WTC11 (cell line): ENCODE measurements around the gene CCDC182. TPM values are rescaled to one million over a fixed set of nuclear protein-coding genes. Genes with fewer than 3 reads are reported as not detected.

ENCODE experiments used
- ATAC-seq: fragments of 200-7000 bp; cut with Tn5 transposase; 2 replicates; pipeline ENCODE4 v1.10.0; 2021; ENCODE audit warnings: mild to moderate bottlenecking, moderate library complexity
- CTCF ChIA-PET: fragments of 300-600 bp; sonication (Branson Sonifier 250); formaldehyde crosslinking; loops from one replicate; lab custom pipeline; 2021; ENCODE audit warnings: antibody characterized with exemption; lab: Charles Lee
- POLR2A ChIA-PET: fragments of 350-600 bp; sonication (Branson Sonifier 250); formaldehyde crosslinking; loops from one replicate; lab custom pipeline; 2021; ENCODE audit warnings: antibody characterized with exemption; lab: Charles Lee
- DNase-seq: peaks from one replicate; pipeline ENCODE4 v3.0.0; 2021; ENCODE audit warnings: low spot score
- H3K27ac Mint-ChIP-seq: 2 replicates; pipeline ENCODE4 v1.8.0; 2021; ENCODE audit warnings: mixed read lengths
- H3K27me3 Mint-ChIP-seq: 2 replicates; pipeline ENCODE4 v1.8.0; 2021; ENCODE audit warnings: low read depth, mild to moderate bottlenecking, moderate library complexity, mixed read lengths
- H3K36me3 Mint-ChIP-seq: 2 replicates; pipeline ENCODE4 v1.8.0; 2021; ENCODE audit warnings: mixed read lengths
- H3K4me1 Mint-ChIP-seq: 2 replicates; pipeline ENCODE4 v1.8.0; 2022; ENCODE audit warnings: mixed read lengths
- H3K4me3 Mint-ChIP-seq: 2 replicates; pipeline ENCODE4 v1.8.0; 2021; ENCODE audit warnings: mild to moderate bottlenecking, moderate library complexity, mixed read lengths
- H3K9me3 Mint-ChIP-seq: 2 replicates; pipeline ENCODE4 v1.8.0; 2021; ENCODE audit warnings: mixed read lengths
- ATF1 ChIP-seq: sonication (generic); formaldehyde crosslinking; IDR thresholded peaks from 2 replicates; pipeline ENCODE4 v1.8.1; 2023; ENCODE audit warnings: mild to moderate bottlenecking, moderate library complexity, missing genetic modification reagents
- CBFB ChIP-seq: sonication (generic); formaldehyde crosslinking; IDR thresholded peaks from 2 replicates; pipeline ENCODE4 v1.8.1; 2022; ENCODE audit warnings: mild to moderate bottlenecking, low read depth, missing genetic modification reagents
- CREM ChIP-seq: sonication (generic); formaldehyde crosslinking; IDR thresholded peaks from 2 replicates; pipeline ENCODE4 v1.8.1; 2022; ENCODE audit warnings: mild to moderate bottlenecking, missing genetic modification reagents, moderate library complexity
- EMX1 ChIP-seq: fragments of 250-450 bp; sonication (Bioruptor Pico); IDR thresholded peaks from 2 replicates; pipeline ENCODE4 v1.8.0; 2021; ENCODE audit warnings: mild to moderate bottlenecking
- ETV6 ChIP-seq: sonication (generic); formaldehyde crosslinking; IDR thresholded peaks from 2 replicates; pipeline ENCODE4 v1.8.1; 2022; ENCODE audit warnings: mild to moderate bottlenecking, missing genetic modification reagents
- IRF2 ChIP-seq: sonication (generic); formaldehyde crosslinking; IDR thresholded peaks from 2 replicates; pipeline ENCODE4 v1.8.0; 2022; ENCODE audit warnings: low read depth, missing genetic modification reagents, borderline replicate concordance
- MYBL2 ChIP-seq: sonication (generic); formaldehyde crosslinking; IDR thresholded peaks from 2 replicates; pipeline ENCODE4 v1.8.1; 2023; ENCODE audit warnings: mild to moderate bottlenecking, moderate library complexity, missing genetic modification reagents
- OVOL2 ChIP-seq: fragments of 250-450 bp; sonication (Bioruptor Pico); IDR thresholded peaks from 2 replicates; pipeline ENCODE4 v1.9.0; 2021; ENCODE audit warnings: mild to moderate bottlenecking, borderline replicate concordance
- SMAD3 ChIP-seq: sonication (generic); formaldehyde crosslinking; IDR thresholded peaks from 2 replicates; pipeline ENCODE4 v1.8.0; 2022; ENCODE audit warnings: missing genetic modification reagents, mild to moderate bottlenecking, borderline replicate concordance
- TP53 ChIP-seq: sonication (generic); formaldehyde crosslinking; IDR thresholded peaks from 2 replicates; pipeline ENCODE4 v1.8.1; 2023; ENCODE audit warnings: mild to moderate bottlenecking, missing genetic modification reagents
- ZNF263 ChIP-seq: sonication (generic); formaldehyde crosslinking; IDR thresholded peaks from 2 replicates; pipeline ENCODE4 v1.8.1; 2022; ENCODE audit warnings: low read depth, mild to moderate bottlenecking, moderate library complexity, missing genetic modification reagents
- ZNF396 ChIP-seq: fragments of 250-450 bp; sonication (Bioruptor Pico); IDR thresholded peaks from 2 replicates; pipeline ENCODE4 v1.8.0; 2021; ENCODE audit warnings: mild to moderate bottlenecking, moderate library complexity, borderline replicate concordance
- total RNA-seq: library from RNA; stranded (reverse); gene quantifications from 3 replicates; pipeline ENCODE4 v1.2.3, GENCODE V29; 2021
- TF ChIP-seq, protein P1 (sequence below): sonication (generic); formaldehyde crosslinking; IDR thresholded peaks from 2 replicates; pipeline ENCODE4 v1.8.1; 2023; ENCODE audit warnings: mild to moderate bottlenecking, missing genetic modification reagents, borderline replicate concordance
- TF ChIP-seq, protein P2 (sequence below): fragments of 250-450 bp; sonication (Bioruptor Pico); IDR thresholded peaks from 2 replicates; pipeline ENCODE4 v1.8.0; 2021; ENCODE audit warnings: mild to moderate bottlenecking
- TF ChIP-seq, protein P3 (sequence below): sonication (generic); formaldehyde crosslinking; IDR thresholded peaks from 2 replicates; pipeline ENCODE4 v1.8.0; 2022; ENCODE audit warnings: mild to moderate bottlenecking, missing genetic modification reagents
- TF ChIP-seq, protein P4 (sequence below): sonication (generic); formaldehyde crosslinking; IDR thresholded peaks from 2 replicates; pipeline ENCODE4 v1.8.1; 2022; ENCODE audit warnings: low read depth, missing genetic modification reagents, borderline replicate concordance
- TF ChIP-seq, protein P5 (sequence below): sonication (generic); formaldehyde crosslinking; IDR thresholded peaks from 2 replicates; pipeline ENCODE4 v1.8.1; 2023; ENCODE audit warnings: mild to moderate bottlenecking, missing genetic modification reagents
- TF ChIP-seq, protein P6 (sequence below): sonication (generic); formaldehyde crosslinking; IDR thresholded peaks from 2 replicates; pipeline ENCODE4 v1.8.0; 2023; ENCODE audit warnings: missing genetic modification reagents, mild to moderate bottlenecking, borderline replicate concordance

CCDC182 gene
- total RNA-seq, 1 experiment from 2014 or later: not detected

DNA sequence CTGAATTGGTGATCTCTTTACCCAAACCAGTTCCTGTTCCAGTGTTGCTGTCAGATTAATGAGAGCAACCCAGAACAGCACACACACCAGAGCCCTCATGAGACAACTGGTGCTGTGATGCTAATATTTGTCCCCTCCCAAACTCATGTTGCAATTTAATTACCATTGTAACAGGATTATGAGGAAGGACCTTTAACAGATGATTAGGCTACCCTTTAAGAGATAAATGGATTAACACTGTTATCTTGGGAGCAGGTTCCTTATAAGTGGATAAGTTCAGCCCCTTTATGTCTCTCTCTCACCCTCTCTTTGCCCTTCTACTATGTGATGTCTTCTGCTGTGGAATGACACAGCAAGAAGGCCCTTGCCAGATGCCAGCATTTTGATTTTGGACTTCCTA is 1.1 kb upstream of the CCDC182 start:
- TF ChIP-seq, protein P1, sequence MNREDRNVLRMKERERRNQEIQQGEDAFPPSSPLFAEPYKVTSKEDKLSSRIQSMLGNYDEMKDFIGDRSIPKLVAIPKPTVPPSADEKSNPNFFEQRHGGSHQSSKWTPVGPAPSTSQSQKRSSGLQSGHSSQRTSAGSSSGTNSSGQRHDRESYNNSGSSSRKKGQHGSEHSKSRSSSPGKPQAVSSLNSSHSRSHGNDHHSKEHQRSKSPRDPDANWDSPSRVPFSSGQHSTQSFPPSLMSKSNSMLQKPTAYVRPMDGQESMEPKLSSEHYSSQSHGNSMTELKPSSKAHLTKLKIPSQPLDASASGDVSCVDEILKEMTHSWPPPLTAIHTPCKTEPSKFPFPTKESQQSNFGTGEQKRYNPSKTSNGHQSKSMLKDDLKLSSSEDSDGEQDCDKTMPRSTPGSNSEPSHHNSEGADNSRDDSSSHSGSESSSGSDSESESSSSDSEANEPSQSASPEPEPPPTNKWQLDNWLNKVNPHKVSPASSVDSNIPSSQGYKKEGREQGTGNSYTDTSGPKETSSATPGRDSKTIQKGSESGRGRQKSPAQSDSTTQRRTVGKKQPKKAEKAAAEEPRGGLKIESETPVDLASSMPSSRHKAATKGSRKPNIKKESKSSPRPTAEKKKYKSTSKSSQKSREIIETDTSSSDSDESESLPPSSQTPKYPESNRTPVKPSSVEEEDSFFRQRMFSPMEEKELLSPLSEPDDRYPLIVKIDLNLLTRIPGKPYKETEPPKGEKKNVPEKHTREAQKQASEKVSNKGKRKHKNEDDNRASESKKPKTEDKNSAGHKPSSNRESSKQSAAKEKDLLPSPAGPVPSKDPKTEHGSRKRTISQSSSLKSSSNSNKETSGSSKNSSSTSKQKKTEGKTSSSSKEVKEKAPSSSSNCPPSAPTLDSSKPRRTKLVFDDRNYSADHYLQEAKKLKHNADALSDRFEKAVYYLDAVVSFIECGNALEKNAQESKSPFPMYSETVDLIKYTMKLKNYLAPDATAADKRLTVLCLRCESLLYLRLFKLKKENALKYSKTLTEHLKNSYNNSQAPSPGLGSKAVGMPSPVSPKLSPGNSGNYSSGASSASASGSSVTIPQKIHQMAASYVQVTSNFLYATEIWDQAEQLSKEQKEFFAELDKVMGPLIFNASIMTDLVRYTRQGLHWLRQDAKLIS (CRISPR knock-in tag): no peak
- TF ChIP-seq IRF2: no peak
- no peak for TF ChIP-seq EMX1 (CRISPR knock-in tag)
- TF ChIP-seq, protein P2, sequence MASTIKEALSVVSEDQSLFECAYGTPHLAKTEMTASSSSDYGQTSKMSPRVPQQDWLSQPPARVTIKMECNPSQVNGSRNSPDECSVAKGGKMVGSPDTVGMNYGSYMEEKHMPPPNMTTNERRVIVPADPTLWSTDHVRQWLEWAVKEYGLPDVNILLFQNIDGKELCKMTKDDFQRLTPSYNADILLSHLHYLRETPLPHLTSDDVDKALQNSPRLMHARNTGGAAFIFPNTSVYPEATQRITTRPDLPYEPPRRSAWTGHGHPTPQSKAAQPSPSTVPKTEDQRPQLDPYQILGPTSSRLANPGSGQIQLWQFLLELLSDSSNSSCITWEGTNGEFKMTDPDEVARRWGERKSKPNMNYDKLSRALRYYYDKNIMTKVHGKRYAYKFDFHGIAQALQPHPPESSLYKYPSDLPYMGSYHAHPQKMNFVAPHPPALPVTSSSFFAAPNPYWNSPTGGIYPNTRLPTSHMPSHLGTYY: no peak
- no peak for TF ChIP-seq OVOL2 (CRISPR knock-in tag)
- no peak for TF ChIP-seq MYBL2 (CRISPR knock-in tag)
- no peak for TF ChIP-seq CREM (CRISPR knock-in tag)
- TF ChIP-seq ETV6 (CRISPR knock-in tag): no peak
- TF ChIP-seq, protein P3, sequence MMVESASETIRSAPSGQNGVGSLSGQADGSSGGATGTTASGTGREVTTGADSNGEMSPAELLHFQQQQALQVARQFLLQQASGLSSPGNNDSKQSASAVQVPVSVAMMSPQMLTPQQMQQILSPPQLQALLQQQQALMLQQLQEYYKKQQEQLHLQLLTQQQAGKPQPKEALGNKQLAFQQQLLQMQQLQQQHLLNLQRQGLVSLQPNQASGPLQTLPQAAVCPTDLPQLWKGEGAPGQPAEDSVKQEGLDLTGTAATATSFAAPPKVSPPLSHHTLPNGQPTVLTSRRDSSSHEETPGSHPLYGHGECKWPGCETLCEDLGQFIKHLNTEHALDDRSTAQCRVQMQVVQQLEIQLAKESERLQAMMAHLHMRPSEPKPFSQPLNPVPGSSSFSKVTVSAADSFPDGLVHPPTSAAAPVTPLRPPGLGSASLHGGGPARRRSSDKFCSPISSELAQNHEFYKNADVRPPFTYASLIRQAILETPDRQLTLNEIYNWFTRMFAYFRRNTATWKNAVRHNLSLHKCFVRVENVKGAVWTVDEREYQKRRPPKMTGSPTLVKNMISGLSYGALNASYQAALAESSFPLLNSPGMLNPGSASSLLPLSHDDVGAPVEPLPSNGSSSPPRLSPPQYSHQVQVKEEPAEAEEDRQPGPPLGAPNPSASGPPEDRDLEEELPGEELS (CRISPR knock-in tag): no peak
- no peak for TF ChIP-seq TP53 (CRISPR knock-in tag)
- TF ChIP-seq, all 79 proteins: peak for 0
- ChIA-PET POLR2A (interaction anchor here (0.6 kb wide), 1 partner anchor 62 kb away, joined by 3 read pairs; no protein-coding TSS in a partner anchor), CTCF (interaction anchor here (1.7 to 2.3 kb wide), 5 partner anchors 37 to 503 kb away, joined by 11 to 35 read pairs (median 23); no protein-coding TSS in a partner anchor)
- H3K27ac Mint-ChIP-seq: no peak overlapping the region
- peaks cover 4% of the 10 kb centered on the region for H3K4me1 Mint-ChIP-seq
- H3K27me3 Mint-ChIP-seq: no peaks in the 10 kb centered on the region; the same call in 1 of the 2 replicates
- H3K36me3 Mint-ChIP-seq: no peaks in the 10 kb centered on the region
- H3K4me3 Mint-ChIP-seq: no peak overlapping the region
- H3K9me3 Mint-ChIP-seq: no peaks in the 10 kb centered on the region
- ATAC-seq: no peak
- no peak for DNase-seq

DNA sequence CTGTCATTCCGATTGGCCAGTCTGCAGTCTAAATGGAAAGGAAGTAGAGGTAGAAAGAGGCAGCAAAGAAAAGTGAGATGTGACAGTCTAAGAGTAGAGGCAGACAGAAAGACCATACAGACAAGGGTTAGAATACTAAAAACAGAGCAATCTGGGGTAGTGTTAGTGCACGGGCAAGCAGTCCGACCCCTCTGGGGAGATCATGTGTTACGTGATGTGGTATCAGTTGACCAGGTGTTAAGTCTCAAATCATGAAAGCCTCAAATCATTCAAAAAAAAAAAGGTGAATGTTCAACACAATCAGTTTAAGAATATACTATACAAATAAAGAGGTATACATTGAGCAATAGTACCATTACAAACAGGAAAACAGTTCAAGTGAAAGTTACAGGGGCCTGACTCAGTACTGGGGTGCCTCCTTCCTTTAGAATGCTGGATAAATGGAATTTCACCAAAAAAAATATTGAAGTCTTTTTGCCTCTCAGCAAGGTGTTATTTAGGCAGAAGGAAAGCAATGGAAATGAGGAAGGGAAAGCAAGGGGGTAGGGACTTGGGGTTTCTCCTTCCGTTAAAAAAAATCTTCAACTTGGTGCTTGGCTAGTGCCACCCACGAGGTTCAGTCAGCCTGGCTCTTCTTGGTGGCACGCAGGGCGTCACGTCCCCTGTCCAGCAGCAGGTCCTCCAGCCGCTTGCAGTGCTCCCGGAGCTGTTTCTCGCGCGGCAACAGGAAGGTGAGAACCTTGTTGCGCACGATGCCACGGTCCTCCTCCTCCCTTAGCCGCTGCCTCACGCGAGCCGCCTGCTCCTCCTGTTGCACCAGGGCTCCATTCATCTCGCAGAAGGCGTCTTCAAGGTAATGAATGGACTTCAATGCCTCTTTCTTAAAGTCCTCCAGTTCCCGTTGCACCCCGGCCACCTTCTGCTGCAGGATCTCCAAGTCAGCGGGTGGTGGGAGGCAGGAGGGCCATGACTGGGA is 616 bp downstream of the CCDC182 start:
- no peak for ATAC-seq
- no peaks in the 10 kb centered on the region for H3K36me3 Mint-ChIP-seq
- no peak for DNase-seq
- H3K9me3 Mint-ChIP-seq: no peaks in the 10 kb centered on the region
- H3K4me1 Mint-ChIP-seq: no peaks in the 10 kb centered on the region
- H3K4me3 Mint-ChIP-seq: no peak overlapping the region
- ChIA-PET POLR2A (no interaction called here), CTCF (no interaction called here)
- H3K27ac Mint-ChIP-seq: no peak overlapping the region
- no peaks in the 10 kb centered on the region for H3K27me3 Mint-ChIP-seq
- TF ChIP-seq CBFB (CRISPR knock-in tag) (no peak), ZNF396 (CRISPR knock-in tag) (no peak), SMAD3 (CRISPR knock-in tag) (no peak), ZNF263 (no peak), ATF1 (CRISPR knock-in tag) (no peak)
- TF ChIP-seq, protein P4, sequence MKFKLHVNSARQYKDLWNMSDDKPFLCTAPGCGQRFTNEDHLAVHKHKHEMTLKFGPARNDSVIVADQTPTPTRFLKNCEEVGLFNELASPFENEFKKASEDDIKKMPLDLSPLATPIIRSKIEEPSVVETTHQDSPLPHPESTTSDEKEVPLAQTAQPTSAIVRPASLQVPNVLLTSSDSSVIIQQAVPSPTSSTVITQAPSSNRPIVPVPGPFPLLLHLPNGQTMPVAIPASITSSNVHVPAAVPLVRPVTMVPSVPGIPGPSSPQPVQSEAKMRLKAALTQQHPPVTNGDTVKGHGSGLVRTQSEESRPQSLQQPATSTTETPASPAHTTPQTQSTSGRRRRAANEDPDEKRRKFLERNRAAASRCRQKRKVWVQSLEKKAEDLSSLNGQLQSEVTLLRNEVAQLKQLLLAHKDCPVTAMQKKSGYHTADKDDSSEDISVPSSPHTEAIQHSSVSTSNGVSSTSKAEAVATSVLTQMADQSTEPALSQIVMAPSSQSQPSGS (CRISPR knock-in tag): no peak
- TF ChIP-seq, protein P5, sequence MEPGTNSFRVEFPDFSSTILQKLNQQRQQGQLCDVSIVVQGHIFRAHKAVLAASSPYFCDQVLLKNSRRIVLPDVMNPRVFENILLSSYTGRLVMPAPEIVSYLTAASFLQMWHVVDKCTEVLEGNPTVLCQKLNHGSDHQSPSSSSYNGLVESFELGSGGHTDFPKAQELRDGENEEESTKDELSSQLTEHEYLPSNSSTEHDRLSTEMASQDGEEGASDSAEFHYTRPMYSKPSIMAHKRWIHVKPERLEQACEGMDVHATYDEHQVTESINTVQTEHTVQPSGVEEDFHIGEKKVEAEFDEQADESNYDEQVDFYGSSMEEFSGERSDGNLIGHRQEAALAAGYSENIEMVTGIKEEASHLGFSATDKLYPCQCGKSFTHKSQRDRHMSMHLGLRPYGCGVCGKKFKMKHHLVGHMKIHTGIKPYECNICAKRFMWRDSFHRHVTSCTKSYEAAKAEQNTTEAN (CRISPR knock-in tag): no peak
- TF ChIP-seq, protein P6, sequence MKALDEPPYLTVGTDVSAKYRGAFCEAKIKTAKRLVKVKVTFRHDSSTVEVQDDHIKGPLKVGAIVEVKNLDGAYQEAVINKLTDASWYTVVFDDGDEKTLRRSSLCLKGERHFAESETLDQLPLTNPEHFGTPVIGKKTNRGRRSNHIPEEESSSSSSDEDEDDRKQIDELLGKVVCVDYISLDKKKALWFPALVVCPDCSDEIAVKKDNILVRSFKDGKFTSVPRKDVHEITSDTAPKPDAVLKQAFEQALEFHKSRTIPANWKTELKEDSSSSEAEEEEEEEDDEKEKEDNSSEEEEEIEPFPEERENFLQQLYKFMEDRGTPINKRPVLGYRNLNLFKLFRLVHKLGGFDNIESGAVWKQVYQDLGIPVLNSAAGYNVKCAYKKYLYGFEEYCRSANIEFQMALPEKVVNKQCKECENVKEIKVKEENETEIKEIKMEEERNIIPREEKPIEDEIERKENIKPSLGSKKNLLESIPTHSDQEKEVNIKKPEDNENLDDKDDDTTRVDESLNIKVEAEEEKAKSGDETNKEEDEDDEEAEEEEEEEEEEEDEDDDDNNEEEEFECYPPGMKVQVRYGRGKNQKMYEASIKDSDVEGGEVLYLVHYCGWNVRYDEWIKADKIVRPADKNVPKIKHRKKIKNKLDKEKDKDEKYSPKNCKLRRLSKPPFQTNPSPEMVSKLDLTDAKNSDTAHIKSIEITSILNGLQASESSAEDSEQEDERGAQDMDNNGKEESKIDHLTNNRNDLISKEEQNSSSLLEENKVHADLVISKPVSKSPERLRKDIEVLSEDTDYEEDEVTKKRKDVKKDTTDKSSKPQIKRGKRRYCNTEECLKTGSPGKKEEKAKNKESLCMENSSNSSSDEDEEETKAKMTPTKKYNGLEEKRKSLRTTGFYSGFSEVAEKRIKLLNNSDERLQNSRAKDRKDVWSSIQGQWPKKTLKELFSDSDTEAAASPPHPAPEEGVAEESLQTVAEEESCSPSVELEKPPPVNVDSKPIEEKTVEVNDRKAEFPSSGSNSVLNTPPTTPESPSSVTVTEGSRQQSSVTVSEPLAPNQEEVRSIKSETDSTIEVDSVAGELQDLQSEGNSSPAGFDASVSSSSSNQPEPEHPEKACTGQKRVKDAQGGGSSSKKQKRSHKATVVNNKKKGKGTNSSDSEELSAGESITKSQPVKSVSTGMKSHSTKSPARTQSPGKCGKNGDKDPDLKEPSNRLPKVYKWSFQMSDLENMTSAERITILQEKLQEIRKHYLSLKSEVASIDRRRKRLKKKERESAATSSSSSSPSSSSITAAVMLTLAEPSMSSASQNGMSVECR: no peak
